ENCODE measurements around the gene ENOX1.

The ENOX1 gene

DNA sequence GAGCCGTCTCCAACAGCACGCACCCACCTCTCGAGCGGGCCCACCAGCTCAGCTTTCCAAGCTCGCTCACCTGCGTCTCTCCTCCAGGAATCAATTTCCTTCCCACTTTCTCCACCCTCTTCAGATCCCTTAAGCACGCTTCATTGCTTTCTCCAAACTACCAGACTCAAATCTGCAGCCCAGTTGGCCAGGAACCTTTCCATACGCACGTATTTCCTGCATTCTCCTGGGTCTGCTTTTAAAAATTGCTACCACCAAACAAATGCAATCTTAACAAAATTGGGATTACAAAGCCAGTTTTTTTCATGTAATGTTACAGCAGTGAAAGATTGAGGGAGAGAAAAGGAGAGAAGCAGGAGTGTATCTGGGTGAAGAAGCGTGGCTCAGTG lies 1.5 kb downstream of the ENOX1 start:
- DNase-seq, result peak; percentile 65 to 76

DNA sequence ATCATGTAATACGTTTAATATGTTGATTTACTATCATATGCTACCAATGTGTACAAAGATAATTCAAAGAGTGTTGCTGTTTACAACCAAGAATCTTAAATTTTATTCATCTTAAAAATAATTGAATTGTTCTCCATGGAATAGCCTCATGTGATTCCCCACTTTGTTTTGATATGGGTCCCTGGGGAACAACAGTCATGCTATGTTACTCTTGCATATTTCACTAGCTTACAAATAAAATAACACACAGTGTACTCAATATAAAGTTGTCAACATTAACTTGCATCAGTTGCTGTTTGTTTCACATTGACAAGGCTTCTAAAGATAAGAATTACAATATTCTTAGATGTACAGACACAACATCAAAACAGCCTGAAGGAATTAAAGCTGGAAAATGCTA lies 2.3 kb downstream of the ENOX1 start:
- no peak for DNase-seq

DNA sequence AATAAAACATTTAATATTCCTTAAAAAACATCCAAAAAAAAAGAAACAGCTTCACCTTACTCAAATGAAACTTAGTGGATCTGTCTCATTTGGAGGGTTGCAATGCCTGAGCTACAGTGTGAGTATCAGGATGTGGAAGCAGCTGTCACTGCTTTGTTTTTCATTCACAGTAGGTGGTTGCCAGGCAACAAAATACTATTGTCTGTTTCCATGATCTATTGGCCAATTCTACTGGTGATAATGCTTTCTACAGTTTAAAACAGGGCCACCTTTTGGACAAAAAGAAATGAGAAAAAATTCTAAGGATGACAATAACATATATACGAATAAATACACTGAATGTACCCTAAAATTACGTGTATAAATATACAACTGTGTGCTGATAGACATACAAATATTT lies 3.0 kb downstream of the ENOX1 start:
- peak; percentile 32 to 42 for DNase-seq

DNA sequence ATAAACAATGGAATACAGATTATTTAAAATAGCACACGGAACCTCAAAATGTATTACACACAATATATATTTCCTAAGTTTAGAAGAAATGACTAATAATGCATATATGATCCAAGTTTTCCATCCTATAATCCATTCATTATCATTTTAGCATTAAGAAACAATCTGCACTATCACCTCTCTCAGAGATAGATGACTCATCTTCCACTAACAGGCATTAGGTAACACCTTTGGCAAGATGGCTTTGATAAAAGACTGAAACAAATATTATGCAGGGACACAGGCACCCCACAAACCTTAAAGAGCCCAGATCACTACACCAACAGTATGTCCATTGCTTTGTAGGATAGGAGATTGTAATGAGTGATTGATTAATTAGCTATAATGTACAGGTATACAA lies 4.1 kb downstream of the ENOX1 start:
- no peak for DNase-seq

DNA sequence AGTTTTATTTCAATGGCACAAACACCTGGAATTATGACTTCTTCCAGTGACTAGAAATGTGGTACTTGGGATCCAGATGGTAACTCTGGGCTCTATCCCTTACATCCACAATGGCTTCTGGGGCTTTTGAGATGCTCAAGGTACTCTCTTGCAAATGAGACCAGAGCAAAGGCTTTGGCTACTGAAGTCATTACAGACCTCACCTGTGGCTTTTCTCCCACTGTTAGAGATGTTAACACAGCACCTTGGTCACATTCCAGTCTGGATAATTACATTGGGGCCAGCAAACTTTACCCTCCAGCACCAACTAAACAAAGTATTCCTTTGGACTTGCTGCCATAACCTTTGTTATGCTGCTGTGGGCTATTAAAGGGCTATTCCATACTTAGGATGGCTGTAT lies 6.1 kb downstream of the ENOX1 start:
- no peak for DNase-seq

DNA sequence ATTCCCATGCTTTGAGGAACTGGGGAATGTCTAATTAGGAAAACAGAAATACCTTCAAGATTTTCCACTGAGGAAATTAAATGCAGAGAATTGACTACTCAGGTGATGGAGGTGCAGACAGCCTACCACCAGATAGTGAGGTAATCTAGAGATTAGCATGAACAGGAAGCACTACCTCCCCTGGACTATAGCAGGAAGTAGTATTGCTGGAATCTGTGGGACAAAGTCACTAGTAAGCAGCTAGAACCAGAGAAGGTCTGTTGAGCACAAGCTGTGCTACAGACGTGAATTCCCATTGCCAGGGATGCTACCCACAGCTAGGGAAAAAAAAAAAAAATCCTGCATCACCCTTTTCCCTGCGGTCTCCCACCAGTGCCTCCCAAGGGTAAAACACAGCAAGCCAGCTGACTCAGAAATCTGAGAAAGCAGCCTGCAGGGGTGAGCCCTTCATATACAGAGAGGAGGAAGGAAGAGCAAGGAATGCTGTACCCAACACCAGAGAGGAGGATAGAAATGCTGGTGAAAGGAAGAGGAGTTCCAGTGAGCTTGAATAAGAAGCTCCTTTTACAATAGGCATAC lies 10.2 kb downstream of the ENOX1 start:
- no peak for DNase-seq

DNA sequence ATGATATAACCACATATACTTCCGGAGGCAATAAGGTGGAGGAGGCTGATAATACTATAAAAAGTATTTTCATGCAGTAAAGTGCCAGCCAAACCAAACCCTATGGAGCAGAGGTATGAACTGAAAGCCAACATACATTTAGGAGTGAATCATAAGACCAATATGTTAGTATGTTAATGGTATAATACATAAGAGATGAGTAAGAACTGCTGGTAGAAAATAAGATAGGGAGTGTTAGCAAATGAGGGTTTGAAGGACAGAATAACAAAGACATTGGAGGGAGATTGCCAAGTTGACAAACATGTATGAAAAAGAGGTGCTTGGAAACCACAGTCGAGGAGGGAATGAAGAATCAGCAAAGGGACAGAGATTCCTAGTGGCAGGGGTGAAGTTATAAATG lies 10.8 kb downstream of the ENOX1 start:
- DNase-seq, result no peak

DNA sequence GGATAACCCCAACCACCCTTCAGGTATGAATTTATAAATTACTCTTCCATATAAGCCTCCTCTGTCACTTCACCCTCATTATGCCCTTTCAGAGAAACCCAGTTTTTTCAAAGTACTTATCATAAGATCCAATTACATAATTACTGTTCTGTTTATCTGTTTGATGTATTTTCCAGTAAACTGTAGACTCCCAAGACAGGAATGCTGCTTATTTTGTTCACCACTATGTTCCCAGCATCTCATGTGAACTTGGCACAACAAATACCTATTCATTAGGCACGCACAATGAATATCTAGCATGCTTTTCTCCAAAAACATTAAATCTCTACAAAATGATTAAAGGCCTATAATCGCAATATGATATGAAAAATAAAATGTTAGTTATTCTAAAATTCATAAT lies 13.2 kb downstream of the ENOX1 start:
- no peak for DNase-seq

DNA sequence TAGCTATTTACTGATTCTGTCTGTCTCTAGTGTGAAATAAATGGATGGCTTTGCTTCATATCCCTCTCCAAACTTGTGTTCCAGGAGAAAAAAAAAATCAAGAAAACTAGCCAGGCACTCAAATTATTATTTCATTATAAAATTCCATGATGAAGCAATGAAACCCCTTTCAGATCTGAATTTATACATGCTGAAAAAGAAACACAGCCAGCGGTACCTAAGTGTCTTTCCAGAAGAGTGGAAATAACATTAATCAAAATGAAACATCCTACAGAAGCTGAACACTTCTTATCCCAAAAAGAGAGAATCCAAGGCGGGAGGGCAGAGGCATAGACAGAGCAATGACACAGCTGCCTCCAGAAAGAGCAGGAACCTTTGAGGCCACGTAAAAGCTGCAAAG lies 15.9 kb downstream of the ENOX1 start:
- no peak for DNase-seq

DNA sequence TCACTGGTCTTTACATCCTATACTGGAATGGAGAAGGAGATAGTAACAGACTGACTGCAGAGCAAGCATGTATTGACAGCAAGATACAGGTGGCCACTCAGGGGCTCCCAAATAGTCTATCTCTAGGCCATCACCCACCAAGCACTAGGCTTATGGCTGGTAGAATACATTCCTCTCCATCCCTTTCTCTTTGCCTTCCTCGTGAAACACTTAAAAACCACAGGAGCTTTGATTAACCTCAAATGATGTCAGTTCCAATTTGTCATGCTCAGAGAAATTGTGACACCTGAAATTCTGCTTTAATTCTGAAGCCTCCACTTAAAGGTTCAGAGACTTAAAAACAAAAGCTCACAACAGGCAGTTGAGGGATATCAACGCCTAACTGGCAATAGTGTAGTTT lies 17.2 kb downstream of the ENOX1 start:
- DNase-seq, result peak; percentile 22 to 51

DNA sequence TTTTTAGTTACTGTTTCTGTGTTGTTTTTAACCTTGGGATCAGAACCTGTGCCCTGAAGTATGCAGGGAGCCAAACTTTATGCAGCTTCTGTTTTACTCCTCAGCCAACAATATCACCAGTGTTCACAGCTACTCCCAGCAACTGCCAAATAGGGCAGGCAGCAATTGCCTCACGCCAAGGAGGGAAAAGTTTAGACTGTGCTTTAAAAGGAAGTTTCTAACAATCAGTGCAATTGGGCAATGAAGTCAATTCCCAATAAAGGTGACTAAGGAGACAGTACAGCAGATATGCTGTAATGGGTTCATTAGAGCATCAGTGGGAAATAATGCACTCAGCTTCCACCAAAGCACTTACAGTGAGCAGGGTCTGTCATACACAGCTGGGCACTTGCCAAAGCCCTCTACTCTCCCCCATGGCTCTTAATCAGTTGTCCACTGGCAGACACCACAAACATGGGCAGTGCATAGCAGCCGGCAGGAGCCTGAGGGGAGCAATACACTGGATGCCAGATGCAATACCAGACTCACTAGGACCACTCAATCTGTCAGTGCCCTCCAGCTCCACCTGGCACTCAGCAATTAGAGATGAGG lies 19.3 kb downstream of the ENOX1 start:
- DNase-seq, result no peak

DNA sequence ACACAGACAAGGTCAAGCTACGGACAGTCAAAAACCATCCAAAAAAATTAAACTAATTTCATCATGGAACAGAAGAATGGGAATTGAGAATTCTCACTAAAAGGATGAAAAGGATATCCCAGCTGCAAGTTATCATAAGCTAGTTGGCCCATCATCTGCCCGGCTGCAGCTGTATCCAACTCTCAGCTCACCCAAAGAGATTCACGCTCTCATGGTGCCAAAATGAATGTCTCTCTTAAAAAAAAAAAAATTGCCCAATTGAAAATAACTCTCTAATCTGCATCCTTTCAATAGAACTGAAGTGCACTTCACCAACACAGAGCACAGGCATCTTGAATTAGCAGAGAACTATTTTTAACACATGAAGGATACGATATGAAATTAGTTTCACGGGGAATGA lies 20.0 kb downstream of the ENOX1 start:
- DNase-seq, result peak in 1 of 2 experiments; percentile 36

DNA sequence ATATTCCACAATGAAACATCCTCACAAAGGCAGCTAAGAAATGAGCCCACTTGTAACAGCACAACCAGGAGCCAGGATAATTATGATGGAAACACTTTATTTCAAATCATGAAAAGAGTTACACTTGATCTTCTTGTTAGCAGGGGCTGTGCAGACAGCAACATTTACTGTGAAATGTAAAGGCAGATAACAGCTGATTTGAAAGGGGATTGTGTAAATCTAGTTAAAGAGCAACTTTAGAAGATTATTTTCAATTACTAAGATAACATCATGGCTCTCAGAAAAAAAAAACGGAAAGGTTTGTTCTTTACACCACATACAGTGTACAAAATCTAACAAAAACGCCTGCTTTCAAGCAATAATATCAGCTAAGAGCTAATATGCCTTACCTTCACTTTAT lies 22.4 kb downstream of the ENOX1 start:
- DNase-seq, result no peak

DNA sequence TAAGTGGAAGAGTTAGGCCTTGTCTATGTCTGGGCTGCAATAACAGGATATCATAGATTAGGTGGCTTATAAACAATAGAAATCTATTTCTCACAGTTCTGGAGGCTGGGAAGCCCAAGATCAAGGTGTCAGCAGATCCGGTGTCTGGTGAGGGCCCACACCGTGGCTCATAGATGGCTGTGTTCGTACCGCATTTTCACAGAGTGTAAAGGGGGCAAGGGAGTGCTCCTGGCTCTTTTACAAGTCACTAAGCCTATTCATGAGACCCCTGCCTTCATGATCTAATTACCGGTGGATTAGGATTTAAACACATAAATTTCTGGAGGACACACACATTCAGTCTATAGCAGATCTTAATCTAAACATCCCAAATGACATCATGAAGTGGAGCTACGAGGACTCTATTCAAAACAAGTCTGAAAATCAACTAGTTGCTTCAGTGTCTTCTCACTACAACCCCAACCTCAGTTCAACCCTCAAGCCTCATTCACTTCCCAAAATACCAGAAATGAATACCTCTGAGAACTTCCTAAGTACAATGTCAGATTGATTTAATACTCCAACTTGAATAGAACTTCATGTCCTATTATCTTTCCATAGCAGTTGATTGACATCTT lies 23.5 kb downstream of the ENOX1 start:
- no peak for DNase-seq

DNA sequence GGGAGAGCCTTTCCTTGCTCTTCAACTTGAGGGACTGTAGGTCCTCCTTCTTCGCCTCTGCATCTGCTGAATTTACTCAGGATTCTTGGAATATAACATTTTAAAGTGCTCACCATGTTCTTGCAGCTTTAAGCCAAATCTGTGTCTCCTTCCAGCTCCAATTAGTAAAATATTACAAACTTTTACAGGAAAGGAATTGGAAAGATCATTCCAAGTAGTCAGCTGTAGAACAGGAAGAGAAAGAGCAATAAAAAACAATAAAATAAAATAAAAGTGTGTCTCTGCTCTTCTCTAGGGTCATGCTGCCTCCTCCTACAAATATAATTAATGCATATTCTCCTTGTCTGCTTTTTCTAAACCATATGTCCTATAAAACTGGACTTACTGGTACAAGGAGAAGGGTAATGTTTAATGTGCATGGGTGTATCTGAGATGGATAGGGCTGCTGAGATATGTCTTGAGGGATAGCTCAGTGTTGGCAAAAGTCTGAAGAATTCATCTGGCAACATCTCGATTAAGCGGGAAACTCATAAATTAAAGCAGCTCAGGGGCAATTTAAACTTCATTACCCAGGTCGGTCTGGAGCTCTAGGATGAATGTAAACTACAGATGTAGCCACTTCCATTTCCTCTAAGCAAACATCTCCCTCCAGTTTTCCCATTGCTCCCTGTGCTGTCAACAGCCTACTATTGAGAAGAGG lies 25.0 kb downstream of the ENOX1 start:
- DNase-seq, result no peak

DNA sequence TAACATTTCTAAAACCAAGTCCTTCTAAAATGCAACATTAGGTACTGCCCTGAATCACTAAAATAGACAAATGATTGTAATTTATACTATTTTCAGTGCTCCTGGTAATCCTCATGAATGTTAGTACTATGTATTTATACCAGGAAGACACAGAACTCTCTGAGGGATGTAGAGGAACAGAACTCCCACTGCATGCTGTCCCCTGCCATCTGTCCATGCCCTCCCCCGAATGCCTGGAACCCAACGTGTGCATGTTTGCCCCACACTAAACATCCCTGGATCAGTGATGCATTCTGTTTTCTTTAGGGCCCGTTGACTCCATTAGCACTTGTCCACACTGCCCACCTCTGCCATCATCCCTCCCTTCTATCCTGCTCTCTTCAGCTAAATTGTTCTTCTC lies 26.5 kb downstream of the ENOX1 start:
- no peak for DNase-seq

DNA sequence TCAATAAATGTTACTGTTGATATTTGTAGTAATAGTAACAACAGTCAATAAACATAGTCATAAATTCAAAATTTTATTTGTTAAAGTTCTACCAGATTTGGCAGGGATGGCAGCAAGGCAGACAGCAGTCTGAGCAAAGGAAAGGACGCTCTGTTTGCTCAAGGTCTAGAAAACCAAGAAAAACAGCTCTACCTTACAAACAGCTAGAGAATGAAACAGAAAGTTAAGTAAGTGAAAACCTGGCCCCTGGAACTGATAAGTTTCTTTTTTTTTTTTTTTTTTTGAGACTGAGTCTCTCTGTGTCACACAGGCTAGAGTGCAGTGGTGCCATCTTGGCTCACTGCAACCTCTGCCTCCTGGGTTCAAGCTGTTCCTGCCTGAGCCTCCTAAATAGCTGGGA lies 27.9 kb downstream of the ENOX1 start:
- no peak for DNase-seq

DNA sequence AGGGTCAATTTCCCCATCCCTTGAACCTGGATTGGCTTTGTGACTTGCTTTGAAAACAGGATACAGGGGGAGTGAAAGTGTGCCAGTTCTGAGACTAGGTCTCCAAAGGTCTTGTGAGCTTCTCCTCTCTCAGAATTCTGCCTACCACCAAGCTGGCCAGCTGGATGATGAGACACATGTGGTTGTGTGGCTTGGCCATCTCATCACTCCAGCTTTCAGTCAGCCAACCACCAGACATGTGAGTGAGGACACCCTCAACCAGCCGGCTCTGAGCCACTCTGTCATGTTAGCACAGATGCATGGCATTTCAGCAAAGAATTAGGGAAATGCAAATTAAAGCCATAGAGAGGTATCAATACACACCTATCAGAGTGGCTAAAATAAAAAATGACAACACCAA lies 29.5 kb downstream of the ENOX1 start:
- DNase-seq, result no peak

DNA sequence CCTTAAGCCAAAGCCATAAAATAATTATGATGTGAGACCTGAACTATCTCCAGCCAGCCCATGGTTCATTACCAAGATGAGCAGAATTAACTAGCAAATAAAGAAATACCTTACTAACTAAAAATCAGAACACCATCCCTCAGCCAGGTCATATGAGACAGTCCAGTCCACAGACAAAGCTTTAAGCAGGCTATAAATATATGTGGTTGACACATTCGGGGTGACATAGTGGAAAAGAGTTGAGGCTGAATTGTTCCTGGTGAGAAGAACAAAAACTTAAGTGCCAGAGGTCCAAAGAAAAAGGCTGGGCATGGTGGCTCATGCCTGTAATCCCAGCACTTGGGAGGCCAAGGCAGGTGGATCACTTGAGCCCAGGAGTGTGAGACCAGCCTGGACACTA lies 30.9 kb downstream of the ENOX1 start:
- no peak for DNase-seq

DNA sequence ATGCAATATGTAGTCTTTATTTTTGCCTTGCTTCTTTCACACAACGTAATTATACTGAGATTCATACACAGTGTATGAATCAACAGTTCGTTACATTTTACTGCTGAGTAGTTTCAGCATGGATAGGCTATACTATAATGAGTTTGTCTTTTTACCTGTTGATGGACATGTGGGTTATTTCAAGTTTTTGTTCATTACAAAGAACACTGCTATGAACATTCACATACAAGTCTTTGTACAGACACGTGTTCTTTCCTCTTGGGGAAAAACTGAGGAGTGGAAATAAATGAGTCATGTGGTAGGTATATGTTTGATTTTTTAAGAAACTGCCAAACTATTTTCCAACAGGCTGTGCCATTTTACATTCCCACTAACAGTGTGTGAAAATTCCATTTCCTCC lies 35.1 kb downstream of the ENOX1 start:
- DNase-seq, result no peak

DNA sequence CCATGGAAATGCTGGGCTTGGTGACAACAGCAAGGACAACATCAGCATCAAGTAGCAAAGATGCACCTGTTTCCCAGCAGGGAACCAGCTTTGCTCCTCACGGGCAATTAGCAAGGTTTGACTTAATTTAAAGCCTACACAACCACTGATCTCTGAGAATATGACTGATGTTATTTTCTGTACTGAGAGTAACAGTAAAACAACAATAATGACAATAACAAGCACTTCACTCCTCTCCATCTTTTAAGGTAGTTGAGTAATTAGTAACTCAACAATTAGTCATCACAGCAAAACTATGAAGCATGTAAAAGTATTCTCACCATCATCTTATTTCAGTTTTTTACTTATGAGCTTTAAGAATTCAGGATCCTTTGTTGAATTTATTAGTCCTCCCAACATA lies 37.3 kb downstream of the ENOX1 start:
- peak; percentile 43 to 55 for DNase-seq

DNA sequence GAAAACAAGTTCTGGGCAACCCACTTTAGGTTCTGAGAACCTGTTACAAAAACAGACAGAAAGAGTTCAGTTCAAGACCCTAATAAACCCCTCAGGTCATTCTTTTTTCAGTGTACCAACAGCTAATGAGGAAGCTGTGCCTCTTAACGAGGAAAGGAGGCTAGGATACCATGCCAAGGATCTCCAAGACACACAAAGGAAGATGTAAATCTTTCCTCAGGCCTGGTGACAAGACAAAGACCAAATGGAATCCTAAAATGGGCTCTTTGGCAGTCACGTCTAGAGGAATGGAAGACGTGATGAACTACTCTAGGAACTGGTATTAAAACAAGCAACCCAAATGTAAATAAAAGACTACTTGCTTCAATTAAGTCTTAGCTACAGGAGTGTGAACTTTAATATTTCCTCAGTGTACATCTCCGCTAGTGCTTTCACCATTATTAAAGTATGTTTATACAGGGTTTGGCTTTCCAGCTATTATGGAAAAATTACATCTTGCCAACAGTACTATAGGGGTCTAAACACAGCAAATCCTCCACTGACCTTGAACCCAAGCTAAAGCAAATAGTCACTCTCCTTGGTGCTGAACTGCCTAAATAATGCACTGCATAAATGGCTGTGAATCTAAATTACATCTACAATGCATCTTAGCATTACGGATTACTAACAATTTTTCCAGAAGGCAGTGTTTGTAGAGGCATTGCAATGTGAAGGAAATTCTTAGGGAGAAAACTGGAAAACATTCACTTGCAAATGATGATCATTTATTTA lies 42.3 kb downstream of the ENOX1 start:
- no peak for DNase-seq

DNA sequence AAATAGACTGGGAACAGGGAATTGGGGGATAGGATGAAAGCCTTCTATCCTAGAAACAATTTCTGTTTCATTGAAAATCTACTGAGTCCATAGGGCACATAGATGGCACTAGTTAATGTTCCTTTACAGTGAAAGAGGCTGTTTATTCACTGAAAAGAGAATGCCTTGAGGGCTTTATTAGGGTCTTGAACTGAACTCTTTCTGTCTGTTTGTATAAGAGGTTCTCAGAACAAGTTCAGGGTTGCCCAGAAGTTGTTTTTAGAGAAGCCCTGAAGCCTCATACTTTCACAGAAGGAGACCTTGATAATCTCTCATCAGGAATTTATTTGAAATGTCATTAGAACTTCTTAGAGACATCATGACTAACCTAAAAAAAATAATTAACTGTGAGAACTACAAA lies 43.9 kb downstream of the ENOX1 start:
- no peak for DNase-seq
